ENCODE results near the gene GPRIN1.
"Not testable (repeated sequence)": the region's sequence is repeated elsewhere in the genome, so short reads cannot be mapped to it uniquely, and the experiment has no call there.

Gene GPRIN1

DNA sequence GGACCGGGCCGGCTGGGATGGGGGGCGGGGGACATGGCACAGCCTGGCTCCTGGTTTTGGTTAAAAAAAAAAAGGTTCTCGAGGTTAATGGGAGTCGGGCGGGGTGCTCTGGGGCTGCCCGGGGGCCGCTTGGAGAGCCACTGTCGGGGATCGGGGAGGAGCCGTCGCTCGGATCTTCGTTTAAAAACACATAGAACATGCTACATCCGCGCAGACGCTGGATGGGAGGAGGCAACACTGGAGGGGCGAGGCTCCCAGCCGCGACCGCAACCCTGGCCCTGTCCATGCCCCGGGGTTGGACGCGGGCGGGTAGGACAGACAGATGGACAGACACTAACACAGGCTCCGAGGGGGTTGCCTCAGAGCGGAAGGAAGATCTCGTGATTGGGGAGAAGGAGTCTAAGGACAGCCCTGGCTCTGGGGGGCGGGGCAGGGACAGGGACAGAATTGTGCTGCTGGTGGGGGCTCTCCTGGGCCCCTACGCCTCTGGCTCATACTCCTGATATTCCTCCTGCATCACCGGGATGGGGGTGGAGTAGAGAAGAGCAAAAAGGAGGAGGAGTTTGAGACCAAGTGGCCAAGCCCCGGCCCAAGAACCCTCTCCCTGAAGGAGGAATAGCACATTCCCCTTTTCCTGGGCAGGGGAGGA is 10.5 kb upstream of the GPRIN1 start:
- DNase-seq, result peak; percentile 6

DNA sequence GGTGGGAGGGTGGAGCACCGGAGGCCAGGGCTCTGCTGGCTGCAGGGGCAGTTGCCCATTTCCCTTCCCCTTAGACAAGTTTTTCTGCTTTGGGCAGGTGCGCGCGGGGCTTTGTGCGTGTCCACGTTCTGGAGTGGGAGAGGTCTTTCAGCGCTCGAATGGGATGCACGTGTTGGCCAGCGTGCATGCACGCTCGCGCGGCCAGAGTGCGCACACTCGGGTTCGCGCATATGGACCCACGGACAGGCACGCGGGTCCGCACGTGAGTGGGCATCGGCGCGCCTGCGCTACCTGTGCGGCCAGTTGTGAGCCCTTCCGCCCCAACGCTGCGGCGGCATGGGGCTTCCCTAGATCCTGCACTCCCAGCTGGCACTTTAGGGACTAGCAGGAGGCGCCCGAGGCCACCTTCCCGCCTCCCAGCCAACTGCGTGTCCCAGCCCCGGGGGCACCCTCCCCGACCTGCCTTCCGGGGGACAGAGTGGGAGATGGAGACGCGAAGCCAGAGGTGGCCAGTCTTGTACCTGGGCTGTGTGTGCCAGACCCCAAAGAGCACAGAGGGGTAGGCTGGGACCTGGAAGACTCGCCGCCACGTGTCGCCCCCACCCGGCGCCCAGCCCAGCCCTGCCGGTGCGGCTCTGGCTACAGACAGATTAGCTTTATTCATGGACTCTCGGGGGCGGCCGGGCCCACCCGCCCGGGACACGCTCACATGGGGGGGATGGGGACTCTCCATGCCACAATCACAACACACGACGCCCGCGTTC is 9.8 kb upstream of the GPRIN1 start:
- DNase-seq, result no peak

DNA sequence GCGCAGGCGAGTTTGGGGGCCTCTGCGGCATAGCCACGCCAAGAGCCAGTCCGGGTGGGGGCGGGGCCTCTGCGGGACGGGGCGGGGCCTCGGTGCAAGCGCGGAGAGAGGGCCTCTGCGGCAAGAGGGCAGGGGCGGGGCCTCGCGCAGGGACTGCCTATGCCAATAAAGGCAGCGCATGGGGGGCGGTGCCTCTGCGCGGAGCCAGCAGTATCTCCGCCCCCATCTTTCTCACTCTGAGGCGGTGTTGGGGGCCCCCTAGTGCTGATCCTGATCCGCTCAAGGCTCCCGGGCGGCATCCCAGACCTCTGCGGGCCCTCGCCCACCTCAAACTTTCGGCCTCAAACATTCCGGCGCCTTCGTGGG is 9.2 kb upstream of the GPRIN1 start:
- DNase-seq, result peak; percentile 83

DNA sequence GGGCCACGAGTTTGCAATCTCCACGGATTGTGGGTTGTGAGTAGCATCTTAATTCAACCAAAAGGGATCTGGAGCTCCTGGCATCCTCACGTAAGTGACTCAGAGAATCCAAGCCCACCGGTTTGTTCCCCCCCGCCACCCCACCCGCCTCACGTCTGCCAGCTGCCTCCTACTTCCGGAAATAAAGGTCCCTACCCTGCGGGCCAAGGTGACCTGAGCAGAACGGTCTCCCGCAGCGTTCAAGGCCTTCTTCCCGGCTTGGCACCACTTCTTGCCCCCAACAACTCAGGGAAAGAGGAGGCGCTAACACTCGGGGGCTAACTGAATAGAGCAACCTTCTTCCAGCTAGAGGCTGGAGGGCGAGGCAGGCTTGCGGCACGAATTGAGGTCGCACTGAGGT is 8.8 kb upstream of the GPRIN1 start:
- no peak for DNase-seq

DNA sequence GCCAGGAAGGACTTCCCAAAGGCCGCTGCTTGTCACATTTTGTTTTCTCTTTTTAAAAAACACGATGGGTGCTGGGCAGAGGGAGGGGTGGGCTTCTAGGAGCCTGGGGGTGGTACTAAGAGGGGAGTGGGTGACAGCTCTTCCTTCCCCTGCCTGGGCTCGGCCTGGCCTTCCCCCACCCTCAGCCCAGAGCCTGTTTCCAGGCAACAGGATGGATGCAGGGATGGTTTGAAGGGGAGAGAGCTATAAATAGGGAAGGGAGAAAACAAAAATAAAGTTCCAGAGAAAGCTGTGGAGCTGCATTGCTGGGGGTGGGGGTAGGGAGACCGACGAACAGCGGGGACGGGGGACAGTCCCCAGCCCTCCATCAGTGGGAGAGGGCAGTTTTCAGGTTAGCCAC is 6.6 kb upstream of the GPRIN1 start:
- no peak for DNase-seq

DNA sequence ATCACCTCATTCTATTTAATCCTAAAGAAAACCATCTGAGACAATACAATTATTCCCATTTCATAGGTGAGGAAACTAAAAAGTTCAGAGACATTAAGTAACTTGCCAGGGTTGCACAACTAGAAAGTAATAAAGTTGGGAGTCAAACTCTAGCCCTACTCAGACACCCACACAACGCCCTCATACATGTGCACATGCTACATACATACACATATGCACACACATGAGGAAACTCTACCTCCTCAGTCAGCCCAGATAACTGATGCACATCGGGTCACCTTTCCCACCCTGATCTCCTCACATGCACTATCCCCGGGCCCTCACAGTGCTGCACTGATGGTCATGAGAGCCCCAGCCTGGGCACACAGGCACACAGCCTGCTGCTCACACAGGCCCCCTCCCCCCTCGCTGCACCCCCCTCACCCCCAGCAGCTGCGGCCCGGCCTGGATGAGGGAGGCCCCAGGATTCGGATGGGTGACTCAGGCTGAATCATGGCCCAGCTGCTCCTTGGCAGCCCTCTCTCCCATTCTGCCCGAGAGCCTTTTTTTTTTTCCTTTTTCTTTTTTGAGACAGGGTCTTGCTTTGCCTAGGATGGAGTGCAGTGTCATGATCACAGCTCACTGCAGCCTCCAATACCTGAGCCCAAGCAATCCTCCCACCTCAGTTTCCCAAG is 5.0 kb upstream of the GPRIN1 start:
- no peak for DNase-seq

DNA sequence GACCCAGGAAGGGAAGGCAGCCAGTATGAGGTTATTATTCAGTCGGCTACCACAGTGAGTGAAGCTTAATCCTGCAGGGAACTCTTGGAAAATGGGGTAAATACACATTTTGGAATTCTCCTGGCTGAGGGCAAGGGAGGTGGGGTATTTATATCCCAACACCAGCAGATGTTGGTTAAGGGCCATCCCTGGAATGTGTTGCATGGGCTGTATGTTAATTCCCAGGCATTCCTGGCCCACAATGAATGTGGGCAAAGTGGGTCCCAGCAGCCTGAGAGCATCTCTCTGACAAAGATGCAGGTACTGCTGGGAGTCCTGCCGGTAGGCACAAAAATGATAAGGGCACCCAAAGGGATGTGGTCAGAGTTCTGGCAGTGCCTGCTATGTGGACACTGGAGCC is 2.9 kb upstream of the GPRIN1 start:
- no peak for DNase-seq

DNA sequence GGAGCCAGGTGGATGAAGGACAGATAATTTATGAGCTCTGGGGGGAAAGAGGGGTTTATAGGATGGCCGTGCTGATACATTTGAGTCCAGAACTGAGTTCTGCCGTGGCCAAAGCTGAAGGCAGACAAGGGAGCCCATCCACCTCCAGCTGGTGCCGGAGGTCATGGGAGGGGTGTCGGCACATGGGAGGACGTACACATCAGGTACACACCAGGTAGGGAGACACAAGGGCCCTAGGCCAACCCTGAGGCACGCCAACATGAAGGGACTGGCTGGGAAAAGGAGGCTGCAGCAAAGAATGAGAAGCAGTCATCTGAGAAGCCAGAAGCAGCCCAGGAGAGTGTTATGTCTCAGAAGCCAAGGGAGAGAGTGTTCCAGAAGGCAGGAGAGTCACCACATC is 2.1 kb upstream of the GPRIN1 start:
- no peak for DNase-seq

DNA sequence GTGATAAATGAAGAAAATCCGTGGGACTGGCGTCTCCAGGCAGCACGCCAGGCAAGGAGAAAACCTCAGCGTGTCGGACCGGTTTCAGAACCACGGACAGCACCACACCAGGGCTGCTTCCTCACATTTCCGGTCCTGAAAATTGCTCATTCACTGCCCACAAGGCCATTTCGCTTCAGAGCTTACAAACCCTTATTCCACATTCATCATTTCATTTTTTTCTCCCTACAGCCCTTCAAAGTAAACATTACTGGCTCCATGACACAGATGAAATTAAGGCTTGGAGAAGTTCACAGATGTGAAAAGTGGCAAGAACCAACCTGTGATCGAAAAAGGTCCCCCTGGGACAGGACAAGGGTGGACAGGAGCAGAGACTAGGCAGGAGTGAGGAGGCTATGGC is 1.5 kb upstream of the GPRIN1 start:
- peak; percentile 68 for DNase-seq

DNA sequence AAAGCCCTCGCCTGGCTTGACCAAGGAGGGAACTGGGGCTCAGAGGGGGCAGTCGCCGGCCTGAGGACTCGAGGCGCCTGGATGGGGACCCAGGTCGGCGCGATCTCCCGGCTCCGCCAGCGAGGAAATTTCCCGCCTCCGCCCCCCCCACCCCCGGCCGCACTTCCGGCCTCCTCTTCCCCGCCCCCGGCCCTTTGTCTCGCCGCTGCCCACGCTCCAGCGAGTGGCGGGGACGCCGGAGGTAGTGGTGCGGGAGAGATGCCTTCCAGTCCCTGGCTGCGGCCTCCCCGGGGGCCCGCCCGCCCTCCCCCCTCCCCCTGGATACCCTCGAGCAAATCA is 448 bp upstream of the GPRIN1 start:
- DNase-seq, result no peak

DNA sequence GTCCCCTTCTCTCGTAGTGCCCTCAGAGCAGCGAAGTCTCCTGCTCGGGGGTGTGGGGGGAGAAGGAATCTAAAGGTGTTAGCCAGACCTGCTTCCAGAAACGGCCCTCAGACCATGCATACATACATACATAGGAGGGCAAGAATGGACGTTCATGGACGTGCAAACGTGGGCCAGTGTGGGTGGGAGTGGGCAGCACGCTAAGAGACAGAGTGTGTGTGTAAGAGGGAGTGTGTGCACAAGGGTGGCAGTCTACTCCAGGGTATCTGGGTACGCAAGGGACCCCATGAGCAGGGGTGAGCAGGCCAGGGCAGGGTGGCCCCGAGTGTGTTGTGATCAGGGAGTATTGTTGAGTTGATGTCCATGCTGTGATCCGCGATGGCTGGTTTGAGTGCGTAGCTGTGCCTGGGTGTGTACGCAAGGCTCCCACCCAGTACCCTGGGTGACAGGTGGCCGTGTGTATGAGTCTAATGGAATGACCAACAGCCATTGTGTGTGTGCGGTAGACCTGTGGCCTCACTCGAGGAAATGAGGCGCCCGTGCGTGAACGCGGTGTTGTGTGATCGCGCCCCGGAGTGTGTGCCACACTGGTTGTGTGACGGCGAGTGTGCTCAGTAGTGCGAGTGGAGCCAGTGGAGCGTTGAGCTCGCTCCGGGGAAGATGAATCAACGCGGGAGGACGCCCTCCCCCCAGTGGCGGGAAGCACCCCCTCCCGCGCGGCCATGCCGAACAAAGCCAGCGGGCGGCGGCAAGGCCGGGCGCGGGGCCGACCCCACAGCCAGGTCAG is 826 bp downstream of the GPRIN1 start:
- DNase-seq, result no peak

DNA sequence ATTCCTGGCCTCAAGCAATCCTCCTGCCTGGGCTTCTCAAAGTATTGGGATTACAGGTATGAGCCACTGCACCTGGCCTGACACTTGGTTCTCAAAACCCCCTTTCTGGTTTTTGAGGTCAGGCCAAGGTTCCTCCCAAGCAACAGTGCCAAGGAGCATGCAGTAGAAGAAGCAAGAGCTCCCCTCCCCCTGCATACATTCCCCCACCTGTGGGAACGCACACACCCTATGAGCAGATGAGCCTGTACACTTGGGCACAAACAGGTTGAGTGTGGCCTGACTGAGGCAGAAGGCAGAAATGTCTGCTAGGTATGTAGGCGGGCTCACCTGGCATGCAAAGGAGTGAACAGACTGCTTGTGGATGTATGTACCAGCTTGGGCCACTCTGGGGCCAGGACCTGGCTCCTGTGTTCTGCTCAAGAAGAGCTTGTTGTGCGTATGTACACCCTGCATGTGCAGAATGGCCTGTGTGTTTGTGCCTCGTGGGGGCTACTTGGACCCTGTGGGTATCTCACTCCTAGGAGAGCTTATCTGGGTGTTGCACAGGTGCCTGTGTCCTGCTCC is 1.7 kb downstream of the GPRIN1 start:
- DNase-seq, result no peak

DNA sequence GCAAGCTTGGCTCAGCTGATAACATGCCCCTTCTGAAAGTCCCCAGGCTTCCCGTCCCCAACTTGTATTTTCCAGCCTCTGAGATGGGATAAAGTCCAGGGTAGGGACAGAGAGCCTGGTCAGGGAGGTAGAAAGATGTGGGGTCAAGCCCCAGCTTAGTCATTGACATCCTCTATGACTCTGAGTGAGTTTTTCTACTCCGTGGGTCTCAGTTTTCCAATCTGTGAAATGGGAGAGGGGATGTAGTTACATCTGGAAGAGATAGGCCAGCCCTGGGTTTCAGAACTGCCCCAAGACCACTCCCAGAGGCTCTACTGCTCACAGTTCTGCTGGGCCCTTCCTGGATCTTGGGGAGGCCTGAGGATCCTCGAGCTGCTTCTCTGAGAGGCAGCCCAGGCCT is 3.1 kb downstream of the GPRIN1 start:
- no peak for DNase-seq

DNA sequence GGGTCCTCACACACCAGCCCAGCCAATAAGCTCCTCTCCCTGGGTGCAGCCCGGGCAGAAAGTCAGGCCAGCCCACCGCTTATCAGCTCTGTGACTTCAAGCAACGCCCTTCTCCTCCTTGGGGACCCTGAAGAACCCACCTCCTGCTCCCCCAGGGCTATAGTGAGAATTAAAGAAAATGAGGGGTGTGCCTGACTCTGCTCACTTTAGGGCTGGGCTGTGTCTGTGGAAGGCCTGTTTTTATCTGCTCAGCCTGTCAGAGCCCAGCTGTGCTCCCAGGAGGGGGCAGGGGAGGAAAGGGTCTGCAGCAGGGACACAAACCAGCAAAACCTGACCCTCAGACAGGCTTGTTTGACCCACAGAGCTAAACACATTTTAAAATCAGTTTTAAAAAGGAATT is 3.9 kb downstream of the GPRIN1 start:
- DNase-seq, result no peak

DNA sequence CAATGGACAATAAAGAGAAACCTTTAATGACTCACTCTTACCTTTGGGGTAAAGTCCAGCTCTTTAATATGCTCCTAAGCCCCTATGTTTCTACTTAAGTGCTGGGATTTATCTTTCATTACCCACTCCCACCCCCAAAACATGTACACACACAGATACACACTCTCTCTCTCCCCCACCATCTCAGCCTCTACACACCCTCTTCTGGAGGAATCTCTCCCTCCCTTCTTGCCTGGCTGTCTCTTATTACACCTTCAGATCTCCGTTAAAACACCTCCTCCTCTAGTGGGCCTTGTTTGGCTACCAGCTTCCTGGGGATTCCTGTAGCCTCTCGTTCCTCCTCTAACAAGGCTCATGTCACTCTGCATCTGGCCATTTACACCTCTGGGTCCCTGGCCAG is 6.9 kb downstream of the GPRIN1 start:
- no peak for DNase-seq

DNA sequence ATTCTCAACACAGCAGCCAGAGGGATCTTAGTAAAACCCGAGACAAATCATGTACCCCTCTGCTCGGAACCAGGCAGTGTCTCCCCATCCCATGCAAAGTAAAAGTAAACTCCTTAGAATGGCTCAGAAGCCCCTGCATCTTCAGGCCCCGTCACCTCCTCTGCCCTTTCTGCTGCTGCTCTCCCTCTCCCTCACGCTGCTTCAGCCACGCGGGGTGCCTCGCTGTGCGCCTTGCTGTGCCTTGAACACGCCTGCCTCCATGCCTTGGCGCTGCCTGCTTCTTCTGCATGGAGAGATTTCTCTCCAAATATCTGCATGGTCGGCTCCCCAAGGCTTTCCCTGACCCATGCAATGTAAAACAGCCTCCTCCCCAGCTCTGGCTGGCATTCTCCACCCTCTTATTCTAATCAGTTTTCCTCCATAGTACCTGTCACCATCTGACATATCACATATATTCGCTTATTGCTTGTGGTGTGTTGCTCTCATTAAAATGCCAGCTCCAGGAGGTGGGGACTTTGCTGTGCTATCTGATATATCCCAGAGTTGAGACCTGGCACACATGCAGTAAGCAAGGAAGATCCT is 8.0 kb downstream of the GPRIN1 start:
- no peak for DNase-seq

DNA sequence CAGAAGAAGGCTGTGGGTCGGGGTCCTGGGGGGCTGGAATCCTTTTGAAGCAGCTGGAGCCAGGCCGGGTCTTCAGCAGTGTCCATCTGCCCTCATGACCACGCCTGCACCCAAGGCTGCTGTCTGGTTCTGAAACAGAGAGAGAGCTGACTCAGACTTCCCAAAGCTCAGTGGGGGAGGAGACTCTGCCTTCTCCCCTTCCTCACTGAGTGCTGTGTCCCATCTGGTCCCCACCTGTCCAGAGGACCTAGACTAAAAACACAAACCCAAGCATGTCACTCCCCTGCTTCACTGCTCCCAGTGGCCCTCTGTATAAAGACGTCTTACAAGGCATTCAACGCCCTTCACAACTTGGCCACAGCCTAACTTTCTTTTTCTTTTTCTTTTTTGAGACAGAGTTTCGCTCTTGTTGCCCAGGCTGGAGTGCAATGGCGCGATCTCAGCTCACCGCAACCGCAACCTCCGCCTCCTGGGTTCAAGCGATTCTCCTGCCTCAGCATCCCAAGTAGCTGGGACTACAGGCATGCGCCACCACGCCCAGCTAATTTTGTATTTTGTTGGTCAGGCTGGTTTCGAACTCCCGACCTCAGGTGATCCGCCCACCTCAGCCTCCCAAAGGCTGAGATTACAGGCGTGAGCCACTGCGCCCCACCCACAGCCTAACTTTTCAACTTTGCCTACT is 10.1 kb downstream of the GPRIN1 start:
- not testable (repeated sequence) for DNase-seq

DNA sequence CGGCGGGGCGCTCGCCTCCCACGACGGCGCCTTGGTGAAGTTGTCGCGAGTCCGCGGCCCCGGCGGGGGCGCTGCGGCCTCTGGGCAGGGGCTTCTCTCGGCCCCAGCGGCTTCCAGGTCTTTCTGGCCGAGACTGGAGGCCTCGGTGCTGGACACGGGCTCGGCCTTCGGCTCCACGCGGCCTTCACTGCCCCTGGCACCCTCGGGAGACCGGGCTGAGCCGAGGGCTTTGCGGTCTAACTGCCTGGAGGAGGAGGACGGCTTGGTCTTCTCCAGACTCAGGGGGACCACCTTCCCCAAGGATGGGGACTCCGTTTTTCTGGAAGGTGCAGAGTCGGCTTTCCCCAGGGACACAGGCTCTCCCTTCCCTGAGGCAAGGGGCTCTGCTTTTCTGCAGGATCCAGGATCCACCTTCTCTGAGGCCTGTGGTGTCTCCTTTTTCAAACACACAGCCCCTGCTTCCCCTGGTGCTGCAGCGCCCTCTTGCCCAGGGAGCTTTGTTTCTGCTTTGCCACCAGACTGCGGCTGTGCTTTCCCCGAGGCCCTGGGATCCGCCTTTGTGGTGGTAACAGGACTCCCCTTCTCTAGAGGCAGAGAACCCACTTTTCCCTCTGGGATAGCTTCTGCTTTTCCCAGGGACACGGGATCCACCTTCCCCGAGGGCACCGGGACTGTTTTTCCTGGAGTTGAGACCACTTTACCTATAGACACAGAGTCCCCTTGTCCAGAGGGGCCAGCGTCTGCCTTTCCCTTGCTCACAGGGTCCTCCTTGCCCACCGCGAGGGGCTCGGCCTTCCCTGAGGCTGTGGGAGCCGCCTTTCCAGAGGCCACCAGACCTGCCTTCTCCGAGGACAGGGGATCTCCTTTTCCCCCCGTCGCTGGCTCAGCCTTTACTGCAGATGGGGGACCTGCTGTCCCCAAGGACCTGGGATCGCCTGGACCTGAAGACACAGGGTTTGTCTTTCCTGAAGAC is 12.3 kb downstream of the GPRIN1 start:
- DNase-seq, result no peak

DNA sequence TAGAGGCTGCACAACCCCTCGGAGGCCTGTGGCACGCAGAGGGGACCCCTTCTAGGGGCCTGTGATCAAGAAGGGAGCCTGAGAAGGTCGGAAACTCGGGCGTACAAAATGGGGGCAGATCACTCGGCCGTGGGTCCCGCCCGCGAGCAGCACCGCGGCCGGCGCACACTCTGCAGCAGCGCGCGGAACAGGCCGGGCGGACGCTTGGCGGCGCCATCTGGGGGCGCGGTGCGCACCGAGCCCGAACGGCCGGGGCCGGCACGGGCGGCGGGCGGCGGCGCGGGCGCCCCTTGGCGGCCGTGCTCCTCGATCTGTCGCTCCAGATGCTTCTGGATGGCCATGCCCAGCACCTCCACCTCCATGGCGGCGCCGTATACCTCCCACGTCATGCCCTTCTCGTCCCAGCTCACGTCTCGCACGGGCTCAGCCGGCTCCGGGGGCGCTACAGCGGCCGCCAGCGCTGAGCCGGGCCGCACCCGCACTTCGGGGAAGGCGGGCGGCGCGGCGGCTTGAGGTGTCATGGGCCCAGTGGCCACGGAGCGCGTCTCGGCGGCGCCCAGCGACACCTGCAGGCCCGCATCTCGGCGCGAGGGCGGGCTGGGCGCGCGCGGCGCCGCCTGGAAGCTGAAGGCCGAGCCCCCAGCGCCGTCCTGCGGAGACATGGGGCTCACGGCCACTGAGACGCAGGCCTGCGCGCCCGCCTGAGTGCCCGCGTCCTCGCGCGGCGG is 13.1 kb downstream of the GPRIN1 start:
- peak; percentile 78 for DNase-seq

DNA sequence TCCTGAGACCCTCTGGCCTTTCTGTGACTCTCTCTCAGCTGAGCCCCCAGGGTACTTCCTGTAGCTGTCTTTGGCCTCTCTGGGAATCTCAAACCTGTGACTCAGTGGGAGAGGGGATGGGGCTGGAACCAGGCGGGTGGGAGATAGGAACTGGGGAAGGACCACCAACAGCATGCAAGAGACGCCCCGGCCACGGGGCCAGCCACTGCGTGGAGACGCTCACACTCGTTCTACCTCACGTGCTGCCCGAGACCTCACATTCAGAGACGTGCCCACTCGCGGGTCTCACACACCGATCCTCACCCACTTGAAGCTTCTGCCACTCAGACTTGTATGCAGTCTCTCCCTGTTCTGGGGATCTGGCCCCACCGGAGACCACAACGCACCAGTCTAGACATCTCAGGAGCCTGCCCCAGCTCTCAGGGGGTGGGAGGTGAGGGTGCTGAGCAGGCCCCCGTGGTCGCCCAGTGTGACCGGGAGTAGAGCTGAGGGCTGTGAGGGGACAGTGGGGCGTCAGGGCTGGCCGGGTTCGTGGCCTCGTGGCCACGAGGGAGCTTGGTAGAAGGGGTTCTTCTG is 13.8 kb downstream of the GPRIN1 start:
- no peak for DNase-seq
